HG03196 (cell line): ENCODE data around the gene AQP2.

Source experiments
- ATAC-seq: cut with Tn5 transposase; IDR thresholded peaks from one replicate; pipeline ENCODE4 v1.9.1; 2021; ENCODE audit not compliant: unreplicated experiment

AQP2 gene

DNA sequence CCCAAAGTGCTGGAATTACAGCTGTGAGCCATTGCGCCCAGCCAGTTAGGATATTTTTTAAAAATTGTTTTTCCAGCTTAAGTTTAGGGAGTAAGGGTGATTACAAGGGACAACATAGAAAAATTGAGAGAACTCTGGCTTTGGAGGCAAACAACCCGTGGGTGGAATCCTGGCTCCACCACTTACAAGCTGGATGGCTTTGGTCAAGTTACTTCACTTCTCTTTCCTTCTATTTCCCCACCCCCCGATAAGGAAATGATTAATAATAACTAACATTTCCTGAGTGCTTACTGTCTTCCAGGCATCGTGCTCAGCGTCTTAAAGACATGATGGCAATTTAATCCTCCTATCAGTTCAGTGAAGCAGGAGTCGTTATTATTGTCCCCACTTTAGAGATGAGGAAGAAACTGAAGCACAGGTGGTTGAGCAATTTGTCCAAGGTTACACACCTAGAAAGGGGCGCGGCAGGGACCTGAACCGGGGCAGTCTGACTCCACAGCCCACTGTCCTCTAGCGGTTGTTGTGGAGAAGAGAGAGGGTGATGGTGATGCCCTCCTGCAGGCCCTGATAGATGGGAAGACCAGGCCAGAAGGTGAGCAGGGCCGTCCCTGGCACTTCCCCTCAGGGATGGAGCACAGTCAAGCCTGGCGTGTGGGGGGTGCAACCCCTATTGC, 30.2 kb upstream of the AQP2 start:
- no peak for ATAC-seq

DNA sequence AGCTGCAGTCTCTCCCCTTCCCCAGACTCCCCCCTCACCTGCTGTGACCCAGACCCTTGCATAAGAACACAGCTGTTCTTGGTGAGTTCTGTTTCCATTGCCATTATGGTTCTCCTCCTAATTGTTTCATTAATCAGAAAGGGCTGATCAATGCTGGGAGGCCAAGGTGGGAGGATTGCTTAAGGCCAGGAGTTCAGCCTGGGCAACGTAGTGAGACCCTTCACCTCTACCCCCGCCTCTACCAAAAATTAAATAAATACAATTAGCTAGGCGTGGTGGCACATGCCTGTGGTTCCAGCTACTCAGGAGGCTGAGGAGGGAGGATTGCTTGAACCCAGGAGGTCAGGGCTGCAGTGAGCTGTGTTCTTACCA, 29.6 kb upstream of the AQP2 start:
- ATAC-seq = no peak

DNA sequence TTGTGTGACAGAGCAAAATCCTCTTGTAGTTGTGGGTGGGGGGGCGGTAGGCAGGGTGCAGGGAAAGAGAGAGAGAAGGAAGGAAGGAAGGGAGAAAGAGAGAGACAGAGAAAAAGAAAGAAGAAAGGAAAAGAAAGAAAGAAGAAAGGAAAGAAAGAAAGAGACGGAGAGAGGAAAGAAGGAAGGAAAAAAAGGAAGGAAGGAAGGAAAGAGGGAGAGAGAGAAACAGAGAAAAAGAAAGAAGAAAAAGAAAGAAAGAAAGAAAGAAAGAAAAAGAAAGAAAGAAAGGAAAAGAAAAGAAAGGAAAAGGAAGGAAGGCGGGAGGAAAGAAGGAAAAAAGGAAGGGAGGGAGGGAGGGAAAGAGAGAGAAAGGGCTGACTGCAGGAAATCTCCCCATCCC, 29.2 kb upstream of the AQP2 start:
- no peak for ATAC-seq

DNA sequence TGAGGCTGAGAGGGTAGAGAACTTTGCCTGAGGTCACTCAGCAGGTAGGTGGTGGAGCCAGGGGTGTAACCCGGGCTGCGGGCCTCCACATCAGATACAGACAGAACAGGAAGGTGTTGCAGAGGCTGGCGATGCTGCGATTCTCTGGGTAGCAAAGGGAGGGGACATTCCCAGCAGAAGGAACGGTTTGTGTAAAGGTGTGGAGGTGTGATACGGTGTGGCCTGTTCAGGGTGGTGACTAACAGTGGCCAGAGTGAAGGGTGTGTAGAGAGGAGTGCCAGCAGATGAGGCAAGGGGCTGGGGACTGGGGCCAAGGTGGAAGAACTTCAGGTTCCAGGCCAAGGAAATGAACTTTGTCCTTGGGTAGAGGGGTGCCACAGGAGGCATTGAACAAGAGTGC, 28.6 kb upstream of the AQP2 start:
- ATAC-seq = no peak

DNA sequence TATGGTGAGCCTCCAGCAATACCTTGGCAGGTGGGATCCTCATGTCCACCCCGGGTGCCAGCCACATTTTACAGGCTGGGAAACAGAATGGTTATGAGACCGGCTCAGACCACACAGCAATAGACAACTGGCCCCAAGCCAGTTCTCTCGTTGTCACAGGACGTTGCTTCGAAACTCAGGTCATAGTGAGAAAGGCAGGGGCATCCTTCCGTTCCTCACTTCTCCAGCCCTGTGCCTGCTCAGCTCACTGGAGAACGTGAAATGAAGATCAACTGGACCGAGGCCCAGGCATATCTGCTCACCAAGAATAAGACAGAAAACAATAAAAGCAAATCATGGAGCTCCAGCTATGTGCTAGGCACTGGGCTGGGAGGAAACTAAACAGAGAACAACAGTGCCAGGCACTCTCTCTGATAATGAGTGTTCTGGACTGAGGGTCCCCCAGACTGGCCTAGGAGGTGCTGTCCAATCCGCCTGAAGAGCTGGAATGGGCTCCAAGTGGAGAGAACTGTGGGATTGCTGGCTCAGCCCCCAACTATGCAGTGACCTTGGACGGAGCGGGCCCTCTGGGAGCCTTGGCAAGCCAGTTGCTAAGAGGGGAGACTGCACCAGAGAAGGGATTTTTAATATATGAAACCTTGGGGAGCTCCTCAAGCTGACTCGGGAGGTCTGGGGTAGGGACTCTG, 28.0 kb upstream of the AQP2 start:
- no peak for ATAC-seq

DNA sequence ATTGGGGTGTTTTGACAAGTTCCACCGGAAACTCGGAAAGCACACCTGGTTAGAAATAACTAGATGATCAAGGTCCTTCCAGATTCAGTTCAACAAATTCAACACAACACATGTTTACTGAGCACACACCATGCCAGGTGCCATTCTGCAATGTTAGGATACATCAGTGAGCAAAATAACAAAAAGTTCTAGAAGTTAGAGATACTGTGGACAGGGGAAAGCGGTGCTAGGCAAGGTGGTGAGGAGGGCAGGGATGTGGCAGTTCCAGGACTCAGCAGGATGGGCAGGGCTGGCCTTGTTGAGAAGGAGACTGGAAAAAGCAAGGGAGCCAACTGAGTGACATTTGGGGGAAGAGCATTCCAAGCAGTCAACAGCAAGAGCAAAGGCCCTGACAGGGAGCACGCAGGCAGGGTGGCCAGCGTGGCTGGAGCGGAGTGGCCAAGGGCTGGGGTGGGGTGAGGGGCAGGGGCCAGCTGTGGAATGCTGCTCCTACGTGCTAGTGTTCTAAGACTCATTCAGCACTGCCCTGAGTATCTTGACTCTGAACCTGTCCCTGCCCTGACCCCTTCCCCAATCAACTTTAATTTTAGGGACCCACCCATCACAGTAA, 27.4 kb upstream of the AQP2 start:
- ATAC-seq = no peak

DNA sequence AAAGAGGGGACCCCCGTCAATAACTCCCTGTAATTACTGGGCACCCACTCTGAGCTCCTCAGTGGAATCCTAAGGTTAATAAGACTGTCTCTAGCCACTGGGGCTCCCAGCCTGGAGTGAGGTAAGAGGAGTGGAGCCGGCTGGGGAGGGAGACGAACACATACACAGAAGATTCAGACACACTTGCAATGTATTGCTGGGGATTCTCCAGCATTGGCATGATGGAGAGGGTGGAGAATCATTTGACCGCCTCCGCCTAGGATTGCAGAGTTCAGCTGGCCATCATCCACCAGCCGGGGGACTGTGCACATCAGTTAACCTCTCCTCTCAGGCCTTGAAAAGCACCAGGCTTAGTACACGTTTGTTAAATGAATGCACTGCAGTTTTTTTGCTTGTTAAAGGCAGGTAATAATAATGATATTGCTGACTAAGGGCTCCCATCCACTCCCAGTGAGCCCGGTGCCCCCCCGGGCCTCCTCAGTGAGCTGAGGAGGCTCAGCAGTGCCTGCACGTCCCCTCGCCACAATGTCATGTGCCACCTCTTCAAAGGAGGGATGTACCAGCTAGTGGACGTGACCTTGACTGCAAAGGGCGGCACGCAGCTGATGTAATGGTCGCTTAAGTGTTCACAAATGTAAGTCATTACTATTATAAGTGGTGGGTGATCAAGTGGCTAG, 26.5 kb upstream of the AQP2 start:
- ATAC-seq = no peak

DNA sequence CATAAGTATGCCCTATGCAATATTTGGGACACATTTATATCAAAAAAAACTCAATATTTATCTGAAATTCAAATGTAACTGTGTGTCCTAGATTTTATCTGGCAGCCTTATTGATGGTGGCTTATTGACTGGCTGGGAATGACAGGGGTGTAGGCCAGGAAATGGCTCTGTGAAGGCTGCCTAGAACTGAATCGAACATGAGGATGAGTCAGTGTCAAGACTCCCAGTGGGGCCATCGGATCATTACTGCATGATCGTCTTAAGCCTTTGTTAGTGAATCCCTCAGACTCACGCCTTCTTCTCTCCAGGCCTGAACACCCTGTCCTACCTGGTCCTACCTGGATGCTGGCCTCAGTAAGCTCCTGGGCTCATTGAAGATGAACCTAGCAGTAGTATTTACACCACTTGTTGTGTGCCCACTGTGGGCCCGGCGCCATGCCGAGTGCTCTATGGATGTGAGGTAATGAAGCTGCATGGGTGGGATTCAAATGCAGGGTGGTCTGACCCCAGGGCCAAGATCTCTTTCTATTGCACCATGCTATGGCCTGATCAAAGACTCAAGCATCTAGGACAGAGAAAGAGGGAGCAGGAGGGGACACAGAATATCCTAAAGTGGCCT, 25.8 kb upstream of the AQP2 start:
- no peak for ATAC-seq

DNA sequence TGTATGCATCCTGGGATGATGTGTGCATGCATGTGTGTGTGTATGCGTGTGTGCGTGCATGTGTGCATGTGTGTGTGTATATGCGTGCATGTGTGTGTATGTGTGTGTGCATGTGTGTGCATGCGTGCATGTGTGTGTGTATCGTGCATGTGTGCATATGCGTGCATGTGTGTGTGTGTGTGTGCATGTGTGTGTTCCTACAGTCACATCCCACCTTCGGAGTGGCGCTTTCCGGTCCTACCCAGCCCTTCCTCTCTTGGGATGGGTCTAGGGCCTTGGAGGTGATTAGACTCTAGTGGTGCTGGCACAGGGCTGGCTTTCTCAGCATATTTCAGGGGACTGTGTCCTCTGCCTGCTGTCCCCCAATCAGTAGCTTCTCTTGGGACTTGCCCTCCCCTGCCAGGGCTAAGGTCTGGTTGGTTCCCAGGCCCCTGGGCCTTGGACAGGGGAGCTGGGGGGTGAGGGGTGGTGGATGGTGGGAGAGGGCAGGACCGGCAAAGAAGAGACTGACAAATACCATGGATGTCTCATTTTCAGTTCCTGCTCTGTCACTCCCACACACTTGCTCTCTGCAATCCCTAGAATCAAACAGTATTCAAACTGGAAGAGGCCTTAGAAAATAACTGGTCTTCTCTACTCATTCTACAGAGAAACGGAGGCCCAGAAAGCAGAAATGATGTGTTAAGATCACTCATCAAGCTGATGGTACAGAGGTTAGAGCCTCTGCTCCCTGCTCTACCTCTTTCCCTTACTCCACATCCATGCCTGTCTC, 24.9 kb upstream of the AQP2 start:
- no peak for ATAC-seq

DNA sequence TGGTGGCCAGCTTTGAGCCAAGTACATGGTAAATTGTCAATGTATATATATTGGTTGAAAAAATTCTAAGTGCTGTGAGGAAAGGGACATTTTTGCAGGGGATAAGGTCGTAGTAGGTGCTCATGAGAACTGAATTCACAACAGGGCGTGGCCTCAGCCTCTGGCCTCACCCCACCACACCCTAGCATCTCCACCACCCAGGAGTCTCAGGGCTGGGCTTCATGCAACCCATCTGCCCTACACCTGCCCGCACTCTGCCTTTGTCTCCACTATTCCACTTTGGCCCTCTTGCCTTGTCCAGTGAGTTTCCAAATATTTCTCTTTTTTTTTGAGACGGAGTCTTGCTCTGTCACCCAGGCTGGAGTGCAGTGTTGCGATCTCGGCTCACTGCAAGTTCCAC, 22.1 kb upstream of the AQP2 start:
- ATAC-seq = no peak

DNA sequence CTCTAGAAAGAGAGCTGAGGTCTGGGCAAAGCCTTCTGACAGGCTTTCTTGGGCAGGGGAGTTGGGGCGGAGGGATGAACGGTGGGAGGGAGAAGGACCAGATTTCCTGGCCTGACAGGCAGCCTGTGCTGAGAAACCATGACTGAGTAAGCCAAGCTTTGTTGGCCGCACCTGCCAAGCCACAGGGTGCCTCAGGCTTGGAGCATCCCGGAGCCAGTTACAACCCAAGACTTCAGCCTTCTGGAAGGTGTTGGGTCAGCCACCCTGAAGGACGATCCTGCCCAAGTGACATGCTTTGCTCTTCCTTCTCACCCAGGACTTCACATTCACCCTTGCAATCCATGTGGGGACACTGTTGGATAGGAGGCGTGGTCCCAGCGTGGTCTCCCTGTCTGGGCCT, 21.0 kb upstream of the AQP2 start:
- ATAC-seq = no peak

DNA sequence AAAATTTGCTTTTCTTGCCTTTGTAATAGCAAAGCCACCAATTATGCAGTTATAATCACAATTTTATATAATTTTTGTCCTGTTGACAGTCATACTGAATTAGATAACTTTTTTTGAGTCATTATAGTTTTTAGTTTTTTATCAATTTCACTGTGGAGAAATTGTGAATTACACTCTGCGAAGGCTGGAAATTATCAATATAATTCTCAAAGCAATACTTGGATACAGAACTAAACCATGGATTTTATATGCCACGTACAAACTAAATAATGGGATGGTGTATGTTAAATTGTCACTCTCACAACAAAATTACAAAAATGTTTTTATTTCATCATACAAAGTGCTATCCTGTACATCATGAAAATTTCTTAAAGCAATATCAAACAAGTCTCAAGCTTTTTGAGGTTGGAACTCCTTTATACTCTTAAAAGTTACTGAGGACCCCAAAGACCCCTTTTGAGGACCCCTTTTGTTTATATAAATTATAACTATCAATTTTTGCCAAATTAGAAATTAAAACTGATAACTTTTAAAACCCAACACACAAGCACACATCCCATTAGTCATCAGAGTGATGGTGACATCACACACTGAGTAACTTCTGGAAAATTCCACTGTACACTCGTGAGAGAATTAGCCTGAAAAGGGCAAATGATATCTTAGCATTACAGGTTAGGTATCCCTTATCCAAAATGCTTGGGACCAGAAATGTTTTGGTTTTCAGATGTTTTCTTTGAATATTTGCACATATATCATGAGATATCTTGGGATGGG, 19.8 kb upstream of the AQP2 start:
- ATAC-seq = no peak

DNA sequence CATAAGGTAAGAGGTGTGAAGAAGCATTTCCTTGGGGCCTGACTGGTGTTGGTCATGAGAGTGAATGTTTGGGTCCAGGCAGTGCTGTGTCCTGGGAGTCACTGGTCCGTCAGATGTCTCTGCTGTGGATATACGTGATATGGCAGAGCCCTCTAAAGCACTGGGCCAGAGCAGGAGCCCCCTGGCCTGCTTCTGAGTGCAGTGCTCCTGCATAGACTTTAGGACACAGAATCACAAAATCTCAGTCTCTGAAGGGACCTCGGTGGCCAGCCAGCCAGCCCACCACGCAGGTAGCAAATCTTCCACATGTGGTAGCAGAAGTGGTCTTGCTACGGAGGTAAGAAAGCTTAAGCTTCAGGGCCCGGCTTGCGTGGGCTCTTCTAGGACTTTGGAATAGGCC, 18.5 kb upstream of the AQP2 start:
- no peak for ATAC-seq

DNA sequence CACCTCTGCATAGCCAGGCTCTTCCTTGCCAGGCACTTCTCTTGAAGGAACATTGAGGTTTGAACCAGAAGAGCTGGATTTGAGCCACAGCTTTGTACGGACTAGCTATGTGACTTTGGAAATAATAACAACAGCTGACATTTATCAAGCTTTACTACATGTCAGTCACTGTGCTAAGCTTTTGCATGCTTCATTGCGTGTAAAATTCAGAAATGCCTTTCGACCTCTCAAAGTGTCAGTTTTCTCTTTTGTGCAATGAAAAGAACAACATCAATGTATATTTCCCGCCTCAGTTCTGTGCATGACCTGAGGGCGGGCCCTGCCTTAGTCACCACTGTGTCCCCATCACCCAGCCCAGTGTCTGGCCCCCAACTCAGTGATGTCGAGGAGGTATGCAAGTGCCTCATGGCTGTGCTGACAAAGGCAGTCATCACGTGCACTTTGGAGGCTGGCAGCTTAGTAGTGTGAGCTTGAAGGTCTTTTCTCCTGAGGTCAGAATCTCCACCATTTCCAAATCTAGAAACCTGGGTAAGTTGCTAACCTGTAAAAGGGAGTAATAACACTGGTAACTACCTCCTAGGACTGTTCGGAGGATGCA, 17.9 kb upstream of the AQP2 start:
- ATAC-seq = no peak

DNA sequence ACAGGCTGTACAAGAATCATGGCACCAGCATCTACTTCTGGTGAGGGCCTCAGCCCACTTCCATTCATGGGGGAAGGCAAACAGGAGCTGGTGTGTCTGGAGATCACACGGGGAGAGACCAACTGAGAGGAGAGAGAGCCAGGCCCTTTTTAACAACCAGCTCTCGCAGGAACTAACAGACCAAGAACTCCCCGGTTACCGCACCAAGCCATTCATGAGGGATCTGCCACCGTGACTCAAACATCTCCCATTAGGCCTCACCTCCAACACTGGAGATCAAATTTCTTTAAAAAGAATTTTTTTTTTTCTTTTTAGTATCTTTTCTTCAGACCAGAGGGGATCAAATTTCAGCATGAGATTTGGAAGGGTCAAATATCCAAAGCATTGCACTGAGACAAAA, 16.7 kb upstream of the AQP2 start:
- ATAC-seq = no peak

DNA sequence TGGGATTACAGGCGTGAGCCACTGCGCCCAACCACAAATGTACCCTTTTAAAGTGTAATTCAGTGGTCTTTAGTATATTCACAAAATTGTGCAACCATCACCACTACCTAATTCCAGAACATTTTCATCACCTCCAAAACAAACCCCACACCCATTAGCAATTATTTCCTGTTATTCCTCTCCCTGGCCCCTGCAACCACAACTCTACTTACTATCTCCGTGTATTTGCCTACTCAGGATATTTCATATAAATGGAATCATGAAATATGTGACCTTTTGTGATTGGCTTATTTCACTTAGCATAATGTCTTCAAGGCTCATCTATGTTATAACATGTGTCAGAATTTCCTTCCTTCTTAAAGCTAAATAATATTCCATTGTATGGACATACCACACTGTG, 16.0 kb upstream of the AQP2 start:
- no peak for ATAC-seq

DNA sequence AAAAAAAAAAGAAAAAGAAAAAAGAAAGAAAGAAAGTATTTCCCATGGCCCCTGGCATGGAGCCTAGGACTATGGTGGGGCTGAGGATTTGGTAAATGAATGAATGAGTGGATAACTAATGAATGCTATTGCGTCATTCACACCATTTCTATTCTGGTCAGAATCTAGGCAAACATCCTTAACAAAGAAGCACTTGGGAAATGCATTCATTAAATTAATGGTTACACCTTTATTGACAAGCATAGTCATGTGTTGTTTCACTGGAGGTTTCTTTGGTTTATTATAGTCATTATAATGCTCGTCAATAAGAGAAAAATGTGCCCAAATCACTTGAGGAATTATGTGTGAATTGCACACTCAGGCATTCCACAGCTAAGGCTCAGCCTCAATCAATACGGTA, 13.6 kb upstream of the AQP2 start:
- no peak for ATAC-seq

DNA sequence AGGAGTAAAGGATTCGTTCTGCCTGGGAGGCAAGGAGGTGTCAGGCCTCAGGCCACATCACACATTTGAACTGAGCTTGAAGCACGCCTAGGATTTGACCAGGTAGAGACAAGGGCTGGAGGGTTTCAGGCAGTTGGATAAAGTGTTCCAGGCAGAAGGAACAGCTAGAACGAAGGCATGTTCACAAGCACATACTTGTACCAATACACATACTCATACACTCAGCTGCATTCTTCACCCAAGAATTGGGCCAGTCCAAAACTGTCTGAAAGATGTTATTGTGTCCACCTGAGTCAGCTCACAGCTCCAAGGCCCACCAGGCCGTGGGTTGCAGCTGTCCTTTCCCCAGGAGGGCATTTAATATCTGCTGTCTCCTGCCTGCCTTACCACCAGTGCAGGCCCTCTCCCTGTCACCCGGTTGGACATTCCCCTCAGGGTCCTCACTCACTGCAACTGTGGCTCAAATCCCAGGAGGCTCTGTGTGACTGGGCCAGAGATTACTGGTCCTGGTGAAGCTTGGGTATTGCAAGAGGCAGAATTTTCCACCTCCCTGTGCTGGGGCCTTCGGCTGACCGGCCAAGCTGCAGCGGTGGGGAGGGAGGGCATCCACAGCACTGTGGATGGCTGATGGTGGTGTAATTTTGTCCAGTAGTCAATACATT, 12.8 kb upstream of the AQP2 start:
- no peak for ATAC-seq

DNA sequence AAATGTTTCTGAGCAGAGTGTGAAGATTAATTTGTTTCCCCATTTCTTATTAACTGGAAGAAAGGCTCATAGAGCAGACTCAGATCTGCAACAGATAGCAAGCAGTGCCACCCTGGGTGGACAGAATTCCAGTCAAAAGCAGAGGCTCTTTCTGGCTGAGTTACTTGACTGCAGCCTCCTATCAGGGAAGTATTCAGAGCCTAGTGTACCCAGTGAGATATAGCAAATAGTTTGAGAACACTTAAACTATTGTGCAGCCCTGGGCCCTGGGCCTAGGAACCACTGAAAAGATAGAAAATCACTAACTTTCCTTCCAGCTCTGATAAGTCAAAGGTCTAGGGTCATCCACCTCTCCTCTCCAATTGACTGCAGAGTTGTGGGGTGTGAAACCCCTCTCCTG, 11.2 kb upstream of the AQP2 start:
- ATAC-seq = no peak
